ENCODE data around the gene MRPS10.
"Not testable (repeated sequence)": the region's sequence is repeated elsewhere in the genome, so short reads cannot be mapped to it uniquely, and the experiment has no call there.

Gene MRPS10

GRCh38 chr6:42204768-42205282 lies 12.8 kb downstream of the MRPS10 start:
- no peak for DNase-seq

- no peak for DNase-seq
Measured at GRCh38 chr6:42203183-42203582, 14.5 kb downstream of the MRPS10 start.

GRCh38 chr6:42202131-42202915 lies 15.3 kb downstream of the MRPS10 start:
- not testable (repeated sequence) for DNase-seq

DNA sequence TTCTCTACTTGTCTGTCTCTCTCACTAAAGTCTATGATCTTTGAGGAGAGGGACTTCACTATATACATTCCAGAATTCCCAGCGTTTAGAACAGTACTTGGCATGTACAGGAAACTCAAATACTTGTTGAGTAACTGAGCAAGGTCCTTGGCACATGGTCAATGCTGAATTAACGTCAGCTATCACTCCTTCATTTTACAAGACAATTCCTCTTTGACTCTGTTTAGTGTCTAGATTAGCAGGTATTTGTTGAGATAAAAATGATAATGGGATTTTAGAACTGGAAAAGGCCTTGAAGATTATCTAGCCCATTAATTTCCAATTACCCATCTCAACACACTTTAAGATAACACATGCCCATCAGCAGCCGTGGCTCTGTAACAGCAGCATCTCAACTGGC lies 16.3 kb downstream of the MRPS10 start:
- DNase-seq: no peak

GRCh38 chr6:42200035-42200434 lies 17.6 kb downstream of the MRPS10 start:
- DNase-seq: no peak

GRCh38 chr6:42199106-42199981 lies 18.3 kb downstream of the MRPS10 start:
- DNase-seq: no peak

GRCh38 chr6:42197555-42198362 lies 19.9 kb downstream of the MRPS10 start:
- peak; percentile 68 for DNase-seq

- no peak for DNase-seq
Measured at GRCh38 chr6:42195415-42195814, 22.2 kb downstream of the MRPS10 start.

DNA sequence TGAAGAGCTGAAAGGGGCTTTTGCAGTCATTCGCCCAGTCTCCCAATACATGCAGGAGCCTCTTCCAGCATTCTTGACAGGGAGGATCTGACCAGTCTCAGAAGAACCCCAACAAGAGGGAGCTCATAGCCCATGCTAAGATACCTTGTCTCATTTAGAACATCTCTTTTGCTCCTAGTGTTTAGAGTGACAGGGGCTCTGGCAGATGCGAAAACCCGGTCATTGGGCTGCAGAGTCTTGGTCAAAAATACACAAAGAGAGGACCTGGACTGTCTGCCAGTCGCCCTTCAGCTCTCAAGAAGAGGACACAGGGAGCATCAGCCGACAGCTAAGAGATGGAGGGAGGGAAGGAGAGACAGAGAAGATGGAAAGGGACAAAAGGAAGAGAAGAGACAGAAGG lies 23.6 kb downstream of the MRPS10 start:
- DNase-seq: no peak

GRCh38 chr6:42193491-42193894 lies 24.2 kb downstream of the MRPS10 start:
- DNase-seq: no peak

DNA sequence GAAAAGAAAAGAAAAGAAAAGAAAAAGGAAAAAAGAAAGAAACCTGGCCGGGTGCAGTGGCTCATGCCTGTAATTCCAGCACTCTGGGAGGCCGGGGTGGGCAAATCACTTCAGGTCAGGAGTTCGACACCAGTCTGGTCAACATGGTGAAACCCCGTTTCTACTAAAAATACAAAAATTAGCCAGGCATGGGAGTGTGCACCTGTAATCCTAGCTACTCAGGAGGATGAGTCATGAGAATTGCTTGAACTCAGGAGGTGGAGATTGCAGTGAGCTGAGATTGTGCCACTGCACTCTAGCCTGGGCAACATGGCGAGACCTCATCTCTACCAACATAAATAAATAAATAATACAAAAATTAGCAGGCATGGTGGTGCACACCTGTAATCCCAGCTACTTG lies 25.3 kb downstream of the MRPS10 start:
- DNase-seq: not testable (repeated sequence)

GRCh38 chr6:42190554-42191183 lies 27.0 kb downstream of the MRPS10 start:
- no peak for DNase-seq

DNA sequence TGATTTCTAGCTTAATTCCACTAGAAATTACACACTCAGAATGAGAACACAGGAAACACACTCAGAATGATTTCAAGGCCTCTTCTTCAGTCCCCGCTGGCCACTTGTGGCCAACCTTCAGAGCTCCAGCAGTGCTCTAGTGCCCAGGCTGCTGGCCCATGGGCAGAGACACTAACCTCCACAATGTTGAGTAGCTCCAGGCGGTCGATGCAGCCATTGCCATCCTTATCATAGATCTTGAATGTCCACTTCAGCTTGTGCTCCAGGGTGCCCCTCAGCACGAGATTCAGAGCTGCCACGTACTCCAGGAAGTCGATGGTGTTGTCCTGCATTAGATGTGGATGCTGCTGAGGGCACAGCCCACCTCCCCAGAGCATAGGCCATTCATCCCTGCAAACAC lies 29.3 kb downstream of the MRPS10 start:
- DNase-seq: no peak

DNA sequence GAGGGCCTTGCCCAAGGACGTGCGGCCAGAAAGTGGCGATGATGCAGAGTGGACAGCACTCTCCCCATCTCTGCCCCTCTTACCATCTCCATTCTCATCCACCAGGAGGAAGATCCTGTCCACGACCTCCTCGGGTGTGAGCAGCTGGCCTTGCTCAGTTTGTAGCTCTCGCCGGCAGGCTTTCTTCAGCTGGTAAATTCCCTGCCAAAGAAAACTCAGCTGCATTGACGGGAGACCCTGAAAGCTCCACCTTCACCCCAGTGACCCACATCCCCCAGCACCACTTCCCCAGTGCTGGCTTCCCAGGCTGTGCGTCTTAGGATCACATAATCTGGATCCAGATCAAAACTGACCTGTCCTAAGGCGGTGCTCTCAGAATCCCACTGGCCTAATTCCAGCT lies 32.1 kb downstream of the MRPS10 start:
- DNase-seq: no peak

- DNase-seq: no peak
Measured at GRCh38 chr6:42184475-42184874, 33.2 kb downstream of the MRPS10 start.

GRCh38 chr6:42182101-42182500 lies 35.6 kb downstream of the MRPS10 start:
- DNase-seq: no peak

- DNase-seq: no peak
Measured at GRCh38 chr6:42179945-42180313, 37.7 kb downstream of the MRPS10 start.

- DNase-seq: no peak
Measured at GRCh38 chr6:42179261-42179944, 38.3 kb downstream of the MRPS10 start.

GRCh38 chr6:42177514-42178364 lies 39.9 kb downstream of the MRPS10 start:
- no peak for DNase-seq

- no peak for DNase-seq
Measured at GRCh38 chr6:42176981-42177380, 40.7 kb downstream of the MRPS10 start.

- no peak for DNase-seq
Measured at GRCh38 chr6:42175860-42176259, 41.8 kb downstream of the MRPS10 start.

Measured in NCI-H510A treated with DMSO at 0.1 percent for 48 hours (cell line).